Measurements from ENCODE around the gene ABCG8.
A peak's percentile ranks its signal among the peaks of the same experiment; 100 is the strongest.
"Not testable (repeated sequence)": the region's sequence is repeated elsewhere in the genome, so short reads cannot be mapped to it uniquely, and the experiment has no call there.

ABCG8 gene

GRCh38 chr2:43874776-43875451 lies 36.1 kb downstream of the ABCG8 start:
- no peak for DNase-seq

DNA sequence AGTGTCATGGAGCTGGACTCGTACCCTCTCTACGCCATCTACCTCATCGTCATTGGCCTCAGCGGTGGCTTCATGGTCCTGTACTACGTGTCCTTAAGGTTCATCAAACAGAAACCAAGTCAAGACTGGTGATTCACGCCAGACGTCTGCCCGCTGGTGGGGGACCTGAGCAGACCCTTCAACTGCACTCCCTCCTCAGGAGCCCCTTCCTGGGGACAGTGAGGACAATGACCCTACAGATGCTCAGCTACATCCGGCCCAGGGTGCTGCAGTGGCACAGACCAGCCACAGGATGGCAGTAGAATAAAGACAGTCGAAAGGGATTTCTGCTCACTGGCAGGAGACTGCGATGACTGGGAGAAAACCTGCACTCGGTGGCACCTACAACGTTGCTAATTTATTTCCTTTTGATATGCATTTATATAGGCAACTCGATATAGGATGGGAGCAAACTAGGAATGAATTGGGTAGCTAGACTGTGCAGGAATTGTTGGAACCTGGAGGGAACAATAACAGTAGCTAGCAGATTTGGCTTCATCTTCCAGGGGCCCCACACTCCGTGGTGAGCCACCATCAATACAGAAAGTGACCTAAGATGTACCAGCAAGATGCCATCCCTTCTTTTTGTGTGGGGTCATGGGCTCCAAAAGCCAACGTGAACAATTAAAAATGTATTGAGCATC lies 39.2 kb downstream of the ABCG8 start:
- DNase-seq = peak; percentile 39 to 53

- no peak for DNase-seq
Observed at GRCh38 chr2:43879261-43879660, 40.5 kb downstream of the ABCG8 start.

DNA sequence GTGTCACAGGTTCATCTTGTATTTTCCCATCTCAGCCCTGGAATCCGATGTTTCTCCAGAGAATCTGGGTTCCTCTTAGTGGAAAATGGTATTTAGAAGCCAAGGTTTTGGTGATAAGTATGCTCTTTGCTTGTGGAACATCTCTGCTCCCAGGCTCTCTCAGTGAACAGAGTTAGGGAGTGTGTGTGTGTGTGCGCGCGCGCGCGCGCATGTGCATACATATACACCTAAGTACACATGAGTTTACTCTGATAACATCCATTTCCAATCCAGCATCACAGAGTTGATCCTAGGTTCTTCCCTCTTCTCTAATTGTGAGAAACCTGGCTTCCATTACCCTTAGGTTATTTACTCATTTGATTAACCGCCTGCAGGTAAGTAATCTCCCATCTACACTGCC lies 41.7 kb downstream of the ABCG8 start:
- DNase-seq = no peak

- DNase-seq = no peak
Observed at GRCh38 chr2:43880952-43881351, 42.2 kb downstream of the ABCG8 start.

DNA sequence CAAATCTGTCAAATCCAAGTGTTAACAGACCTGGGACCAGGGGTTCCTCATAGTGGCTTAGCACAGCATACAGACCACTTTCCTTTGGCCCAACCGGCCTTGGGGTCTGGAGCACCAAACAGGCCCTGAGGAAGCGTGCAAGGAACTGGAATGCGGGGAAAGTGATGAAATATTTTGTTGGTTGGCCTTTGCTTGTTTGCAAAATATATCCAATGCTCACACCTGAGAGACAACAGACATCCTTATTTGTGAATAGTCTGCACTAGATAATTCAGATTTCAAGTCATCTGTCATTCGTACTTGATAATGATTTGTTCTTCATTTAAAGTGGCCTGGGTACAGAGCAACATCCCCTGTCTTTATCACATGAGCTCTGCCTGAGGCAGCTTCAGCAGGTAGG lies 43.5 kb downstream of the ABCG8 start:
- DNase-seq = no peak

DNA sequence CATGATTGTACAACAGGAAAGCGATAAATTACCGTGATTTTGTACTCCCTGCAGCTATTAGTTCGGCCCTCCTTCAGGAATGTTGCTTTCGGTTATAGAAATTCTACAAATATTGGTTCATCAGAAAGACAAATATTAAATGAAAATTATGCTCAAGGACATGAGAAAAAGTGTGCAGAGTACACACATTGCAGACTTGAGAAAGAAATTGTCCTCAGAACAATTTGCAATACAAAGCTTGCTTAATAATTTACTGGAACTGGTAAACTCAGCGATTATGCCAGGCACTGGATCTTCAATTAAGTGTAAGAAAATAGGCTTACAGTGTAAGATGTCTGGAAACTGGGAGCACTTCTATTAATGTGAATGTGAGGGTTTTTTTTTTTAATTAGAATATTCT lies 45.9 kb downstream of the ABCG8 start:
- DNase-seq = no peak

- DNase-seq = no peak
Observed at GRCh38 chr2:43885132-43885632, 46.4 kb downstream of the ABCG8 start.

GRCh38 chr2:43887176-43887575 lies 48.4 kb downstream of the ABCG8 start:
- DNase-seq = no peak

GRCh38 chr2:43889416-43889815 lies 50.6 kb downstream of the ABCG8 start:
- no peak for DNase-seq

DNA sequence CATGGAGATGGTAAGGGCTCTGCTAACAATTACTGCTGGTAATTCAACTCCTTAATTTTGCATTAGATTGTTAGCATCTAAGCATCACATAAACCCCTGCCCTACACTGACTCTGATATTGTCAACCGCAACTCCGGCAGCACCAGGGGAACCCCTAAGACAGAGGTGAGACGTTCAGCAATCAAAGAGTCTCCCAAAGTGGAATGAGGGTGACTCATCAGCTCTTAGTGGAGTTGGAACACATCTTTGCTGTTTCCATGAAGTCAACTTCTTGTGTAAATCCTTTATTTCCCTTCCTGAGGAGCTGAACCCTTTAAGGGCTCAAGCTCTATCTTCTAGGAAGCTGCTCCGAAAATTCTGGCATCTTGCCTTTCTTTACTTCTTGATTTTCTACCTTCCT lies 52.1 kb downstream of the ABCG8 start:
- no peak for DNase-seq

DNA sequence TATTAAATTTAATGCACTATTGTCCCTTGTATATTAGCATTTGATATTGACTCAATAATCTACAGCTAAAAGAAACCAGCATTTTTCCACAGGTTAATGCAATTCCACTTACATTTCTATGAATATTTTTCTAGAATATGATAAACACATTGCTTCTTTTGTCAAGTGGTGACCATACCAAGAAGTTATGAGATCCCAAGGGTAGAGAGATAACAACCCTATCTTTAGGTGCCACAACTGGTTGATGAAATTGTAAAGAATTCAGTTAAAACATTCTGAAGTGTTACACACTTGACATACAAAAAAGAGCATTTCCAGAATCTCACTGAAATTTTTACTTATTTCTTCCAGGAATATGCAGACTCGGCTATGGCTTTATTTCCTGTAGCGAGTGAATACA lies 56.0 kb downstream of the ABCG8 start:
- no peak for DNase-seq

- no peak for DNase-seq
Observed at GRCh38 chr2:43896906-43897305, 58.1 kb downstream of the ABCG8 start.

DNA sequence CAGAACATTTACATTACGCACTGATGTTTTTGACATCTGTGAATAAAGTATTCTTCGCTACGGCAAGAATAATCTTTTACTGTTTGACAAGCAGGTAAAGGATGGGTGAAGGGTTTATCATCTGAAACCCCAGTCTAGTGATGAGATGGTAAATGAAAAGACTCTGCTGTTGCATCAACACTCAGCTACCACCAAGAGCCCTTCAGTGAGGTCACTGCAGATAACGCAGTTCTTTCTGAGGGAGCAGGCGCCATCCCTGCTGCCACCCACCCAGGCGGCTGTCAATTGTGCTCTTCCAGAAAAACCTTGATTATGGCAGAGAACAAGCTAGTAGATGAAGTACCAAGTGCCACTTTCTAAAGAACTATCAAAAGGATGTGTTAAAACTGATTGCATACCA lies 58.7 kb downstream of the ABCG8 start:
- no peak for DNase-seq

DNA sequence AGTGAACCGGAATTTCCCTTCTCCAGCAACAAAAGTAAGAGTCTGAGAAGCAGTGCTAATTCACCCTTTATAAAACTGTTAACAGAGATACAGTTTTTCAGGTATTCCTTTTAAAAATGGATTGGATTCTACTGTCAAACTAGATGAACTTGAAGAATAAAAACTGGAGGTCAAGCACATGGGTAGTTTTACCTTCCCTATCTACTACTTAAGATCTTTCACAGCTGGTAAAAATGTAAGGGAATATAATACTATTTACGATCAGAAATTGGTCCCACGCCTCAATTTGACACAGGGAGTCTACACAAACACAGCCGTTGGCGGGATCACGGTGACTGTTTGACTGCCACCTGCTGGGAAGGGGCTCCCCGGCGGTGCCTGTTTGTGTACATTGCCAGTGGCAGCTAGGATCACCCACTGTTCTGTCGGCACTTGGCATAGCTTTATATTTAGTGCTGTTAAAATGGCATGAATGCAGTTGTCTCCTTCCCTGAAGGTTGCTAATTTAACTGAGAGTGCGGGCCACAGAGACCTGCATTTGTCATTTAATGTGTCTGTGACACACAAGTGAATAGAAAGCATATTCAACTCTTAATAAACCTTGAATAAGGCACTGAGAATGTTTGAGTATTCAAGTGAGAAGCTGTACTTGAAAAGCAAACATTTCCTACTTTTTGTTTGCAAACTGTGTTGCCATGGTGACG lies 59.5 kb downstream of the ABCG8 start:
- DNase-seq = no peak

GRCh38 chr2:43898838-43899346 lies 60.1 kb downstream of the ABCG8 start:
- no peak for DNase-seq

GRCh38 chr2:43899589-43899988 lies 60.8 kb downstream of the ABCG8 start:
- DNase-seq = no peak

- no peak for DNase-seq
Observed at GRCh38 chr2:43905371-43905803, 66.6 kb downstream of the ABCG8 start.

GRCh38 chr2:43905871-43906270 lies 67.1 kb downstream of the ABCG8 start:
- DNase-seq = no peak

DNA sequence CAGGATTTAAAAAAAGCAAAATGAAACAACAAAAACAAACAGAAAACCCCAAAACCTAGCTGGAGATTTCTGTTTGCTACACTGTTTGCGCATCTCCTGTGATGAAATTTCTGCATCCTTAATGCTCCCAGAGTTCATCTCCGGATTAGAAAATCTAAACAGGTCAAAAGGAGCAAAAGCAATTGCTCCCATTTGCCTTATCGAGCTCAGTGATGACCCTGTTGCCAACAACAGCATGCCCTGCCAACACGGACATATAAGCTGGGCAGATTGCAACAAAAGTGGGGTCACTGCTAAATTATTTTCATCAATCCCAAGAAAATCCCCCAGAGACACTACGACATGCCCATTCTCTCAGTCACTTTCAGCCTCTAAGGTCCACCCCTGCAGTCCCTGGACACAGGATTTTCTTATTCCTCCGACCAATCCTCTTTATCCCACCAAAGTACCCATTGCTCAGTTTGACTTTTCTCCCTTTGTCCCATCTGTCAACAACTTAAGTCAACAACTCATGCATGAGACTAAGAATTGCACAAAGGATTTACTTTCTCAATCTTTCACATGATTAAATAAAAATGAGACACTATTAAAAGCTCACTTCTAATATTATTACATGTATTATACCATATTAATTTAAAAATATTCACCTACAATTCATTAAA lies 67.8 kb downstream of the ABCG8 start:
- no peak for DNase-seq

DNA sequence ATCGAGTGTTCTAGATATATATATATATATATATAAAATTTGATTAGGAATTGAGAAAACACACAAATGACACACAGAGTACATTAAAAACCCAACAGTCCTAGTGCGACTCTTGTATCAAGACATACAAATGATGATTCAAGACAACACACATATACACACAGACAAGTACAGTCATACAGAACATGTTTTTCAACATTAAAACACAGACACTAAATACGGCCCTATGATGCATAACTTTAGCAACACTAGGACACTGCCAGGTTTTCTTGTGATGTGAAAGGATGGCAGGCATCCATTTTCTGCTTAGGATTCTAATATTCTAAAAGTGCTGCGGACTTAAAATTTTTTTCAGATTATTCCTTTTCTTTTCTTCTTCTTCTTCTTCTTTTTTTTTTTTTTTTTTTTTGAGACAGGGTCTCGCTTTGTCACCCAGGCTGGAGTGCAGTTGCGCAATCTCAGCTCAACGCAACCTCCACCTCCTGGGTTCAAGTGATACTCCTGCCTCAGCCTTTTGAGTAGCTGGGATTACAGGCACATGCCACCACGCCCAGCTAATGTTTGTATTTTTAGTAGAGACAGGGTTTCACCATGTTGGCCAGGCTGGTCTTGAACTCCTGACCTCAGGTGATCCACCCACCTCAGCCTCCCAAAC lies 72.5 kb downstream of the ABCG8 start:
- DNase-seq = not testable (repeated sequence)

DNA sequence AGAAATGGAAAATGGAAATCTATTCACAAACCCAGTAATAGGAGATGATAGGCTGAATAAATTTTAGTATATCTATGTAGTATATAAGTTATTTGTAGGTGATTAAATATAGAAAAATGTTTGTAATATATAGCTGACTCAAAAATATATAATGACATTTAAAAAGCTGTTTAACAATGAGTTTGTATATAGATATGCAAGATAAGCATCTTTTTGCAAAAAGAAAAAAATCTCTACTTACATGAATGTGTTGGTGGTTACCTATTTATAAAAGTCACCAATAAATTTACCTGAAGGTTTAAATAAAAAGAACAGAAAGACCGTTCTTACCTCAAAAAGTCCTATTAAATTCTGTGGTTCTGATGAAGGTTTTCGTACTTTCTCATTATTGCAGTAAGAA lies 85.7 kb downstream of the ABCG8 start:
- no peak for DNase-seq

- no peak for DNase-seq
Observed at GRCh38 chr2:43925431-43925830, 86.7 kb downstream of the ABCG8 start.

Data from CD4-positive, alpha-beta T cell treated with Interleukin-4 for 1 hour (primary cell).